GM20431 (cell line): ENCODE results near the gene RILPL2.
"Not testable (repeated sequence)": the region's sequence is repeated elsewhere in the genome, so short reads cannot be mapped to it uniquely, and the experiment has no call there.

ENCODE experiments used
- in situ Hi-C: fragments of 300-500 bp; cut with MseI, MboI; formaldehyde crosslinking; loops from one replicate; pipeline ENCODE4 v1.15.0; 2020; ENCODE audit warnings: low sequenced_read_pairs; ENCODE audit not compliant: unreplicated experiment

The RILPL2 gene

GRCh38 chr12:123408619-123409018 lies 27.9 kb downstream of the RILPL2 start:
- in situ Hi-C loops: not testable (repeated sequence)

DNA sequence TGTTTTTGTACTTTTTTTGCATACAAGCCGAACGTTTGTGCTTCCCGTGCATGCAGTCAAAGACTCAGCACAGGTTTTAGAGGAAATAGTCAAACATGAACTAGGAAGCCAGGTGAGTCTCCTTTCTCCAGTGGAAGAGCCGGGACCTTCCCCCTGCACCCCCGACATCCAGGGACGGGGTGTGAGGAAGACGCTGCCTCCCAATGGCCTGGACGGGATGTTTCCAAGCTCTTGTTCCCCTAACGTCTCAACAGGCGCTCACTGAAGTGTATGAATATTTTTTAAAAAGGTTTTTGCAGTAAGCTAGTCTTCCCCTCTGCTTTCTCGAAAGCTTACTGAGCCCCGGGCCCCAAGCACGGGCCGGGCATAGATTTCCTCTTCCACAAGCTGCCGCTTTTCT lies 28.6 kb downstream of the RILPL2 start:
- in situ Hi-C loops: not testable (repeated sequence)

DNA sequence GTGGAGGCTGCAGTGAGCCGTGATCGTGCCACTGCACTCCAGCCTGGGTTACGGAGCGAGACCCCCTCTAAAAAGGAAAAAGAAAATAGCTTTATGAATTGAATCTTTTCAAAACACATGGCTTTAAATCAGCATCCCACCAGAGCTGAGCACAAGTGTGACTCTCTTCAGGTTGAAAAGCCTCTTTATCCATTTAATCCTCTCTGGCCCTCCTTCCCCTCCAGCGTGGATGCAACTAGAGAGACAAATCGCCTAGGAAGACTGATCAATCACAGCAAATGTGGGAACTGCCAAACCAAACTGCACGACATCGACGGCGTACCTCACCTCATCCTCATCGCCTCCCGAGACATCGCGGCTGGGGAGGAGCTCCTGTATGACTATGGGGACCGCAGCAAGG lies 29.2 kb downstream of the RILPL2 start:
- in situ Hi-C loops: not testable (repeated sequence)

GRCh38 chr12:123404581-123404980 lies 31.9 kb downstream of the RILPL2 start:
- in situ Hi-C loops: no loop called here

- in situ Hi-C loops: no loop called here
Measured at GRCh38 chr12:123401753-123402683, 34.5 kb downstream of the RILPL2 start.

DNA sequence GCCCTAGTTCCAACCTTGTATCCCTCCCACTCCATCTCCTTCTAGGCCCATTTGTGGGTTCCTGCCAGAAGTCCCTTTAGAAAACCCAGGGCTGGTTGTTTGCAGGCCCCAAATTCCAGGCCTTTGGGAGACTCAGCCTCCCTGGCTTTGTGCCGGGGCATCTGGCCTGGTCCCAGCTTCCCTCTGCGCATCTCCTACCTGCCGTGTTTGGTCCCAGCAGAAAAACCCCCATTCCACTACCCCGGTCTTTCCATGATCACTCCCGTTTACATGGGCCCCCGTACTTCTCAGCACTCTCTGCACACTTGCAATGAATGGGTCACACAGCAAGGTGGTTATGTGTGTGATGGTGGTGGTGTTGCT lies 37.2 kb downstream of the RILPL2 start:
- in situ Hi-C loops: no loop called here

GRCh38 chr12:123398550-123399254 lies 37.8 kb downstream of the RILPL2 start:
- in situ Hi-C loops: no loop called here

DNA sequence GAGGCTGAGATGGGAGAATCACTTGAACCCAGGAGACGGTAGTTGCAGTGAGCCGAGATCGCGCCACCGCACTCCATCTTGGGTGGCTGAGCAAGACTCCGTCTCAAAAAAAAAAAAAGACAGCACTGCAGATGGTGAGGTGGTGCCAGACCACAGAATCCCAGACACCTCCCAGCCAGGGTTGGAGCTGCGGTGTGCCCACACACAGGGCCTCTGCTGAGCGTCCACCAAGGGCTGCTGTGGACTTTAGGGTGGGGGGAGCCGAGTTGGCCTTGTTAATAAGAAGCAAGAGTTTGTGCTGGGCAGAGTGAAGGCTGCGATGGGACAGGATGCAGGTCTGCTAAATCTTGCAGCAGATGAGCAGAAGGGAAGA lies 38.3 kb downstream of the RILPL2 start:
- in situ Hi-C loops: no loop called here

GRCh38 chr12:123397400-123397799 lies 39.1 kb downstream of the RILPL2 start:
- in situ Hi-C loops: no loop called here

- in situ Hi-C loops: no loop called here
Measured at GRCh38 chr12:123396954-123397353, 39.5 kb downstream of the RILPL2 start.

DNA sequence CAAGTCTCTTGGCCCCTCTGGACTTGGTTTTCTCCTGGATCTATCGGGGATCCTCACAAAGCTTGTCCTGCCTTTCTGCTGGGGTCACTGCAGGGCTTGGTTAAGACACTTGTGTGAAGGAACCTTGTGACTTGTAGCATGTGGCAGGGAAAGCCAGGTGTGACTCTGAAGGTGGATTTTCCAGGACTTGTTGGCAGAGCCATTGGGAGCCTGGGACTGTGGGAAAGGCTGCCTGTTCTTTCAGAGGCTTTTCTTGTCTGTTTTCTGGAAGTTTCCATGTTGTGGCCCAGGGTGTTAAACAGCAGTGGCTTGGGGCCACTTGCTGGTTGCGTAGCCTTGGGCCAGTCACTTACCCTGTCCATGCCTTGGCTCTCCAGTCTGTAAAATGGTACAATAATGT lies 39.9 kb downstream of the RILPL2 start:
- in situ Hi-C loops: no loop called here

- in situ Hi-C loops: no loop called here
Measured at GRCh38 chr12:123395236-123395635, 41.2 kb downstream of the RILPL2 start.

- in situ Hi-C loops: no loop called here
Measured at GRCh38 chr12:123393747-123394146, 42.7 kb downstream of the RILPL2 start.

DNA sequence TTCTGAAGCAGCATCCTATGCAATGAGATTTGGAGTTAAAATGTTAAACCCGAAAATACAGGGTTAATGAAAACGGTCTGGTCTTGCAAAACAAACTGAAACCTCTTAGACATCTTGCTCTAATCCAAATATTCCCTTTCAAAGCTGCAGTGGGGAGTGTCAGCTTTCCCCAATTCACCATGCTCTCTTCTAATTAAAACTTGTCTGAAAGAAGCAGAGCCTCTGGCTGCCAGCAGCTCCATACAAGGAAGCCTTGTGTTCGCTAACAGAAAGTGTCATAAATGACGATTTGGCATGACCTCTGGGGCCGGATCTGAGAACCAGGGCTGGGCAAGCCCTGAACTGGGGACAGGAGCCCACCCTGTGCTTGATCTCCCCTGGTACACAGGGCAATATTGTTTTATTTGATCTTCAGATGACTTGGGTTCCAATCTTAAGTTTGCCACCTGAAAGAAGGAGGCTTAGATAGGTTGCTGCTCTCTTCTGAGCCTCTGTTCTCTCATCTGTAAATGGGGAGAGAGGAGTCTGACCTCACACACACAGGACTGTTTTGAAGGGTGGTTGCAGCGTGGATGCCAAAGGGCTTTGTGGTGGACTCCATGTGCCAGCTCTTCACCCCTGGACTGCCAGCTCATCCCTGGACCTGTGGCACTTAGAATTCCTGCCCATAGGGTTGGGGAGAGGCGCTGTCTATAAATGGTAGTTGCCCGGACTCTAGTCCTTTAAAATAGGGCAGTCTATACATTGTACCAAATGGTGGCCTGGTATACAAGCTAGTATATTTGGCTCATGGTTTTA lies 44.7 kb downstream of the RILPL2 start:
- in situ Hi-C loops: no loop called here

DNA sequence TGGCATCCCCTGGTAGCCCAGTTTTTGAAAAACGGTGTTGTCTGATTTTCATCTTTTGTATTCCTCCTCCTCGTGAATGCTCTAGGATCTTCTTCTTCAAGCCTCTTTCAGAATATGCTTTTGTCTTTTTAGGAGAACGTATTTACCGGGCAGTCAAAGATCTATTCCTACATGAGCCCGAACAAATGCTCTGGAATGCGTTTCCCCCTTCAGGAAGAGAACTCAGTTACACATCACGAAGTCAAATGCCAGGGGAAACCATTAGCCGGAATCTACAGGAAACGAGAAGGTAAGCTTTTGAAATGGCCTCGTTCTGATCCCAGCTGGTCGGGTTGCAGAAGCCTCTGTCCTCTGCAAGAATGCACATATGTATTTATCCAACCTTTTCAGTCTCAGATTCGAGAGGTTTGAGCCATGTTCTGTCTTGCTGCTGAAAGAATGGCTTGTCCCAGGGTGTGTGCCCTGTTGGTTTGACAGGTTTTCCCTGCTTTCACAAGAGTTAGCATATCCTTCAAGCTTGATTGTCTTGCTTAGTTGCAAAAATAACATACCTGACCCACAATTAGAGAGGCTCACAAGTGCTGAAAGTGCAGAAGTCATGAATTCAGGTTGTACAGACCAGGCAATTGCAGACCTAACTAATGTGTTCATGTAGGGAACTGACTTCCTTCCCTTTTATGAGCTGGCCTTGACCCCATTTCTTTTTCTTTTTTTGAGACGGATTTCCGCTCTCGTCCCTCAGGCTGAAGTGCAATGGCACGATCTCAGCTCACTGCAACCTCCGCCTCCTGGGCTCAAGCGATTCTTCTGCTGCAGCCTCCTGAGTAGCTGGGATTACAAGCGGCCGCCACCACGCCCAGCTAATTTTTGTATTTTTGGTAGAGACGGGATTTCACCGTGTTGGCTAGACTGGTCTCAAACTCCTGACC lies 45.7 kb downstream of the RILPL2 start:
- in situ Hi-C loops: no loop called here

DNA sequence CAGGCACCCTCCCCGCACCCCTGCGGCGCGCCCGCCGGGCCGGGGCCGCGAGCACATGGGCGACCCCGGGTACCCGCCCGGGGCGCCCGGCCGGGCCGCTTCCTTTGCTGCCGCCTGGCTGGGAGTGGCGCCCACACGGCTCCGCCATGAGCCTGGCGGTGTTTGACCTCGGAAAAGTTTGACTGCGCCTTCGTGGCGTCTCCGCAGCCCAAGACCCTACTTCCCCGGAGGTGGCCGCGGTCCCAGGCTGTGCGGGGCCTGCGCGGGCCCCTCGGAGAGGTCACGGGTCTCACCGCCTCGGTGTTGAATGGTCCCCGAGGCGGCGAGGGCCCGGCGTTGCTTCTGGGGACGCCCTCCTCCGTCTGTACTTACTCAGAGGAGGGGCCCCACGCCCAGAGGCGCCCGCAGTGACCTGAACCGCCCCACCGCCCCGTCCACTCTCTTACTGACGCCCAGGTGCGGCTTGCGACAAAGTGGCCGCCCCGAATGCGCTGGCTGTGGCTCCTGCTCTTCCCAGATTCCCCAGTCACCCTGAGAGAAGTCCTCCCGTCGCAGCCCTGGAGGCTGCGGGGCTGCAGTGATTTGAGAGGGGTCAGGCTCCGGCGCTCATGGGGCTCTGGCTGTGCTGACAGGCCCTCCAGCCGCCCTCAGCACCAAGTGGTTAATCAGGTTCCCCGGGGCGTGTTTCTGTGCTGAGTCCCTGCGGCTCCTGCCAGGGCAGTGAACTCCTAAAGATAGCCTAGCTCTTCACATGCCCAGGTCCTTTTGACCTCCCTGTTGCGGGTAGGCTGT lies 46.7 kb downstream of the RILPL2 start:
- in situ Hi-C loops: no loop called here

- in situ Hi-C loops: no loop called here
Measured at GRCh38 chr12:123388951-123389559, 47.4 kb downstream of the RILPL2 start.

DNA sequence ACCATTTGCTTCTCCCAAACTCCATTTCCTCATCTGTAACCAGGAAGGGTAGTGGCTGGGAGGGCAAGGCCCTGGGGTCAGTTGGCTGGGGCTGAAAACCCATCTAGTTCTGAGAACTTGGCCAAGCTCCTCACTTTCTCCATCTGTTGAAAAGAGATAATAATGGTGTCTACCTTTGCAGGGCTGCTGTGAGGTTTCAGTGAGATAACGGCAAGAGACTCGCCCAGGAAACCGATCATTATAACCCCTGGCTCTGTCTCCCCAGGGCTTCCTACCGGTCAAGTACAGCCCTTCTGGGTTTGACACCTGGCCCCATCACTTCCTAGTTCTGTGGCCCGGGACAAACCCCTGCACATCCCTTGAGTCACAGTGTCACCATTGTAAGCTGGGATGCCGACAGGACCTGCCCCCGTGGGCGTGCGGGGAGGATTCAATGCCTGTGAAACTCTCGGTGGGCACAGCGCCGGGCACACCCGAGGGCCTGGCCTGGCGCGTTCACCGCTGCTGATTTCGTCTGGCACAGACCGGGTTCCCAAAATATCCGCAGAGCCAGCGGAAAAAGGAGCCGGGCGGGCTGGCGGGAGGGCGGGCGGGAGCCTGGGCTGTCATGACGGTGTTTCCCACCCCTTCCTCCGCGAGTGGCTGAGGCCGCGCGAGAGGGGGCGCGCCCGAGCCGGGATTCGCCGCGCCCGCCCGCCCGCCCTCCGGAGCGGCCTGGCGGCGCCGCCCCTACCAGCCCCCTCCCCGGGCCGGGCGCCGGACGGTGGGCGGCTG lies 48.1 kb downstream of the RILPL2 start:
- in situ Hi-C loops: no loop called here
